Renal pelvis (tissue), 12 donors: ENCODE data around the gene TRMT44. TPM values are rescaled to one million over a fixed set of nuclear protein-coding genes. Genes with fewer than 3 reads are reported as not detected.

ENCODE experiments used
- DNase-seq: peaks from one replicate; pipeline ENCODE4 v3.0.0-alpha.2; 2013
- long read RNA-seq, 16 experiments: transcript quantifications; one replicate each; lab custom pipeline, GENCODE V29; 2026
- polyA plus RNA-seq, 3 donors: library from polyadenylated mRNA; unstranded; fragments of 120-200 nt; gene quantifications; one replicate each; pipeline ENCODE4 v1.2.1, GENCODE V29; 2013; ENCODE audit not compliant: insufficient read length in 3 of 3

TRMT44 gene, protein sequence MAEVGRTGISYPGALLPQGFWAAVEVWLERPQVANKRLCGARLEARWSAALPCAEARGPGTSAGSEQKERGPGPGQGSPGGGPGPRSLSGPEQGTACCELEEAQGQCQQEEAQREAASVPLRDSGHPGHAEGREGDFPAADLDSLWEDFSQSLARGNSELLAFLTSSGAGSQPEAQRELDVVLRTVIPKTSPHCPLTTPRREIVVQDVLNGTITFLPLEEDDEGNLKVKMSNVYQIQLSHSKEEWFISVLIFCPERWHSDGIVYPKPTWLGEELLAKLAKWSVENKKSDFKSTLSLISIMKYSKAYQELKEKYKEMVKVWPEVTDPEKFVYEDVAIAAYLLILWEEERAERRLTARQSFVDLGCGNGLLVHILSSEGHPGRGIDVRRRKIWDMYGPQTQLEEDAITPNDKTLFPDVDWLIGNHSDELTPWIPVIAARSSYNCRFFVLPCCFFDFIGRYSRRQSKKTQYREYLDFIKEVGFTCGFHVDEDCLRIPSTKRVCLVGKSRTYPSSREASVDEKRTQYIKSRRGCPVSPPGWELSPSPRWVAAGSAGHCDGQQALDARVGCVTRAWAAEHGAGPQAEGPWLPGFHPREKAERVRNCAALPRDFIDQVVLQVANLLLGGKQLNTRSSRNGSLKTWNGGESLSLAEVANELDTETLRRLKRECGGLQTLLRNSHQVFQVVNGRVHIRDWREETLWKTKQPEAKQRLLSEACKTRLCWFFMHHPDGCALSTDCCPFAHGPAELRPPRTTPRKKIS
- 10 to 100 TPM; 16.9 to 27.2 (median 20.0) TPM for polyA plus RNA-seq
- long read RNA-seq, donor 1, partial matches to known transcripts: 0 of 1 reads
- long read RNA-seq, donor 1, other reads (novel, unspliced or antisense): 0 of 1 reads
- long read RNA-seq, donor 2, partial matches to known transcripts: 0 of 3 reads
- long read RNA-seq, donor 2, other reads (novel, unspliced or antisense): 0 of 3 reads
- long read RNA-seq, donor 3, partial matches to known transcripts: 0 of 2 reads
- long read RNA-seq, donor 3, other reads (novel, unspliced or antisense): 0 of 2 reads
- long read RNA-seq, donor 4, partial matches to known transcripts: 0 of 2 reads
- long read RNA-seq, donor 4, other reads (novel, unspliced or antisense): 0 of 2 reads
- long read RNA-seq, donor 5, partial matches to known transcripts: 0 of 1 reads
- long read RNA-seq, donor 5, other reads (novel, unspliced or antisense): 0 of 1 reads
- long read RNA-seq, donor 6, partial matches to known transcripts: 0 of 1 reads
- long read RNA-seq, donor 6, other reads (novel, unspliced or antisense): 0 of 1 reads
- long read RNA-seq, donor 7, partial matches to known transcripts: 0 of 1 reads
- long read RNA-seq, donor 7, other reads (novel, unspliced or antisense): 0 of 1 reads
- long read RNA-seq, donor 8: 0 reads
- long read RNA-seq, donor 9: 0 reads
- long read RNA-seq, donor 10, partial matches to known transcripts: 0 of 2 reads
- long read RNA-seq, donor 10, other reads (novel, unspliced or antisense): 0 of 2 reads
- long read RNA-seq, donor 11, partial matches to known transcripts: 0 of 3 reads
- long read RNA-seq, donor 11, other reads (novel, unspliced or antisense): 0 of 3 reads
- long read RNA-seq, donor 12, partial matches to known transcripts: 0 of 3 reads
- long read RNA-seq, donor 12, other reads (novel, unspliced or antisense): 0 of 3 reads
- long read RNA-seq, donor 13, partial matches to known transcripts: 0 of 1 reads
- long read RNA-seq, donor 13, other reads (novel, unspliced or antisense): 0 of 1 reads
- long read RNA-seq, donor 14: 0 reads
- long read RNA-seq, donor 15: 0 reads
- long read RNA-seq, donor 16: 0 reads

DNA sequence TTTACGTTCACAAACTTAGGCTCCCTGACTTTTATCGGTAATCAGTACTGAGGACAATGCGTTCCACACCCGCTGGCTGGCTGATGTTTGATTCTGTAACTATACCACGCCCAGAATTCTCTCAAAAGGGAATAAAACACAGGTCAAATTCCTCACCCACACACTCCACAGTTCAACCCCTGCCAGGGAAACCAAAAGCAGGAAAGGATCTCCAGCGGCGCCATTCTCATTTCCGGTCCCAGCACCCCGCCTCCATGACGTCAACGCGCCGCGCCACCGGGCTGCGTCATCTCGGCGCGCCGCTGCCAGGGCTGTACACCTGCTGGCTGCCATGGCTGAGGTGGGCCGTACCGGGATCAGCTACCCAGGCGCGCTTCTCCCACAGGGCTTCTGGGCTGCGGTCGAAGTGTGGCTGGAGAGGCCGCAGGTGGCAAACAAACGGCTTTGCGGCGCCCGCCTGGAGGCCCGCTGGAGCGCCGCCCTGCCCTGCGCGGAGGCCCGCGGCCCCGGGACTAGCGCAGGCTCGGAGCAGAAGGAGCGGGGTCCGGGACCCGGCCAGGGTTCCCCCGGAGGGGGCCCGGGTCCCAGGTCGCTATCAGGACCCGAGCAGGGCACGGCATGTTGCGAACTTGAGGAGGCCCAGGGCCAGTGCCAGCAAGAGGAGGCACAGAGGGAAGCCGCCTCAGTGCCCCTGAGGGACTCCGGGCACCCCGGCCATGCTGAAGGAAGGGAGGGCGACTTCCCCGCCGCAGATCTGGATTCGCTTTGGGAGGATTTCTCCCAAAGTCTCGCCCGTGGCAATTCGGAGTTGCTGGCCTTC is at the start of gene TRMT44, which contains the start of gene ACOX3:
TSS of gene TRMT44 (plus strand) at position 286 of the 820 bp plus-strand sequence. CDS start at position 332, 46 bp downstream.
TSS of gene ACOX3 (minus strand) at position 232 of the 820 bp plus-strand sequence. CDS start 24,202 bp downstream, outside the sequence.
- peak; percentile 93 for DNase-seq

DNA sequence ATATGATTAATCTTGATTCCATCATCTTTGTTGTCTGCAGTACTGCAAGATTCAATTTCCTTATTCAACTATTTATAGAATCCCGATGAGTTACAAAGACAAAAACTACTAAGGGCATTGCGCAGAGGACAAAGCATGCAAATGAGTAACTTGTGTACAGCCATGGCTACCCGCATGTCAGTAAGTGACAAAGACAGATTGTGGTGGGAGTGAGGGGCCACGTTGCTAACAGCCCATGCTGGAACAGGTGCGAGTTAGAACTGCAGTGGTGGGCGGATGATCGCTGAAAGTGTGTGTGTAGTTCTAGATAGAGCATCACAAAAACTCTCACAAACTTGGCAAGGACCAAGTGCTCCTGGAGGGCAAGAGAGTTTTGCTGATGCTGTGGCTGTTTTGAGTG is 49.5 kb upstream of the TRMT44 start:
- no peak for DNase-seq

DNA sequence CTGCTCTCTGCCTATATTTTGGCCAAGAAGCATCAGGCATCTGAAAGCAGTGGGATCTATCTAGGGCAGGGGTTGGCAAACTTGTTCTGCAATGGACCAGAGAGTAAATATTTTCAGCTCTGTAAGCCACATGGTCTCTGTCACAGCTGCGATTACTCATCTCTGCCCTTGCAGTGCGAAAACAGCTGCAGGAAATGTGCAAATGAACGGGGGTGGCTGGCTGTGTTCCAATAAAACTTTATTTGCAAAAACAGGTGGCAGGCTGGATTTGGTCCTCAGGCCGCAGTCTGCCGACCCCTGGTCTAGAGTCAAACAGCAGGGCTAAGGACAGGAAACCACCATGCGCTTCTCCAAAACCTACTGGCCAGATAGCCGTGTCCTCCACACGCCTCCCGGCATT is 48.6 kb upstream of the TRMT44 start:
- DNase-seq: no peak

DNA sequence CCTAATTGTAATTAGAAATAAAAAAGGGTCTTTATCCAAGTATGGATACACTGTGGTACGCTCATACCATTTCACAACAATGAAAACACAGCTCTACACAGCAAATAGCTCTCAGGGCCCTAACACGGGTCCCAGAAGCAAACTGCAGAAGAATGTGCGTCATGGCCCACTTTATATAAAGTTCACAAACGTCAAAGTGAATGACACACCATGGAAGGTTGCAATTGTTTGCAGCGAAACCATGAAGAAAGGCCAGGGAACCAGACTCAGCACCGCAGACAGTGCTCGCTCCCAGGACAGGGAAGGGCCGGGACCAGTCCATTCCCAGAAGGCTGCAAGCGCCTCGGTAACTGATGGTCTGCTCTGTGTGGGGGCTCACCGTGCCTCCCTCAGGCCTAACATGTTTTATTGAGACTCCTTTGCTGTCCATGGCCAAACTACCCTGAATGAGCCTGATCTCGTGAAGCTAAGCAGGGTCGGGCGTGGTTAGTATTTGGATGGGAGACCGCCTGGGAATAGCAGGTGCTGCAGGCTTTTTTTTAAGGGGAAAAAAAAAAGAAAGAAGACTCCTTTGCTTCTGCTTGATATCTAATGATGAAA is 47.9 kb upstream of the TRMT44 start:
- DNase-seq: no peak

DNA sequence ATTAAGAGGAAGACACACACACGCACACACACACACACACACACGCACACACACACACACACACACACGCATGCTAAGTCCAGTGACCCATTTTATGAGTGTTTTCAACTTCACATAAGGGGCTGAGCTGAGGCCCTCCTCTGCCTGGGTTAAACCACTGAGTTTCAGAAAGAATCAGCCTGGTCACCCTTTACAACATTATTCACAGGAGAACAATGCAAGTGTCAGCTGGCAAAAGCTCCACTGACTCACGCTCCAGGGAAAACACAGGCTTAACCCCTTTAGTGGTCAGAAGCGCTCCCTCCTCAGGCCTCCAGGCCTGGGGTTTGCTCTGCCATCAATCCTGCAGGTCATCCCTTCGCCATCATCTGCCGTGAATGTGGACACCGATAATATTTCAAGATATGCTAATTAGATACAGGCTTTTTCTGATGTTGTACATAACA is 47.0 kb upstream of the TRMT44 start:
- no peak for DNase-seq

DNA sequence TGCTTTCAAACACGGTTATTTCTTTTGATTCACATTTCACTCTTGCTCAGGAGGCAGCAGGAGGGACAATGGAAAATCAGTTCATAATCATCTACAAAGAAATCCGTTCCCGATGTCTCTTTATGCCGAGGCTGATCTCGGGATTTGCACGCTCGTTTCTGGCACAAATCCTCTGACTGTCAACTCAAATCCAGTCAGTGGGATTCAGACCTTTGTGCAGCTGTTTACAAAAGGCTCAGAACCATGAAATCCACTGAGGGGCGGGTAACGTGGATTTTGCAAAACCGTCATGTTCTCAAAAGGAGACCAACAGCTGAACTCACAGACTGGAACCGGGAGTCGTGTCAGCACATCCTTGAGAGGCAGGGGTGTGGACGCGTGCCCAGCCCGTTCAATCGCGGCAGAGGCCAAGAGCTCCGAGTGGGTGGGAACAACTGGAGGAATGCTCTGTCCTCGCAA is 46.5 kb upstream of the TRMT44 start:
- DNase-seq: no peak

DNA sequence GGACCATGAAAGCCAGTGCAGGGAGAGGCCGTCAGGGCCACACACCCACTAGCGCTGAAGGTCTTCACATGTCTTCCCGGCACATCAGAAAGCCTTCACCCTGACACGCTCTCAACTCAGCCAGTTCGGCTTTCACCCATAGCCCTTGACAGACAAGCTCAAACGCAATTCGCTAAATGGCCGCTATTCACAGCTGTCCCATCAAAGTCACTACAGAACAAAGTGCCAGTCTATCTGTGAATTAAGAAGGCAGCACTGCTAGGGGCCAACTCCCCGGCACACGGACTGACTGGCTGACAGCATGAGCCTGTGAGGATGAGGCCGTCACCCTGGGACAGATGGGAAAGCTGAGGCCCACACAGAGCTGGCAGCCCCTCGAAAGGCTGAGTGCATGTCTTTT is 45.8 kb upstream of the TRMT44 start:
- no peak for DNase-seq

DNA sequence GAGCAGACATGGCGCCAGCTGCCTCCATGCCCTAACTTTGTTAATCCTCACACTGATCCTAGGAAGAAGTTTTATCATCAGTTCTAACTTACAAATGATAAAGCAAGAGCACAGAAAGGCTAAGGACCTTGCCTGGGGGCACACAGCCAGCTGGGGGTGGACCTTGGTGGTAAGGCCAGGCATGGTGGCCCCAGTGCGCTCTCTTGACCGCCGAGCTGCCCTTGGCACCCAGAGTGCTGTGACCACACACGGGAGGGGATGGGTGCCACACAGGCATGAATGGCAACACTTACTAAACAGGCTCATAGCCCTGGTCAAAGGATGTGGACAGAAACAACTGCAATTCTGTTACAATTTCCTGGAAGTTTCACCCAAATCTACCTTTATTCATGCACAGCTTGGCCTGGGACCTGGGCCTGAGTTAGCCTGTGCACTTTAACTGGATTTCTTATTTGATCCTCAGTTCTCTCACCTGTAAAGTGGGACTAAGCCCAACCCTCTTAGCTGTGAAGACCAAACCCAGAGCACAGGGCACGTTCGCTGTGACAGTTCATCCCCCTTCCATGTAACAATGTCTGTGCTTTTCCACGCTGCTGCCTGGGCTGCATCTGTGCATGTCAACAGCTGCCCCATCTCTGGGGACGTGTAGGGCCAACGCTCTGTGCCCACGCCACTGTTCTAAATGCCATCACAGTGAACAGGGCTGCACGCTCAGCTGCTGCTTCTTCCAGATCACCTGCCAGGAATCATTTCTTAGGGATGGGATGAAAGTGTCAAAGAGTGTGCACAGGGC is 44.9 kb upstream of the TRMT44 start:
- no peak for DNase-seq

DNA sequence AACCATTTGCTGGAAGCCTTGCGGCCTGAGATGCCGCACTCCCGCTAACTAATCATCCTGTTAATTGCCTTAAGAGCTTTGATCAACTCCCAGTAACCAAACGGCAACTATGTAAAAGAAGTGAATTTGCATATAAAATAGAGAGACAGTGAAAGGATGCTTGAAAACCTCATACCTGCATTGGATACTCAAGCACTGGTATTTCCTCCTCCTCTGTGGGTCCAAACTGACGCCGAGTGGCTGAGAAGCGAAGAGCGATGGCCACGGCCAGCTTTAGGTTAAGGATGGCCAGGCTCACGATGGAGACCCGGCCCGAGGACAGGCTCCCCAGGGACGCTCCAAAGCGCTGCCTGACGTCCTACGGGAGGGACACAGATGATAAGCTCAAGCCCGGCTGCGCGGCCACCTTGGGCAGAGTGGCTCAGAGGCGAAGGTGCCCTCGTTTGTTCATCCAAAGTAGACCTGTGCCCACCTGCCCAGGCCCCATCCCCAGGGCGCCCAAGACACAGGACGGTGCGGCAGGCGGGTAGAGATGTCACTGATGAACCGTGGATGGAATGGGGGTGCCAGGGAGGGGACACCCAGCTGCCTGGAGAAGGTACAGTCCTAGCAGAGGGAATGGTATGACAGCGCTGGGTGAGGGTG is 43.7 kb upstream of the TRMT44 start:
- DNase-seq: no peak

DNA sequence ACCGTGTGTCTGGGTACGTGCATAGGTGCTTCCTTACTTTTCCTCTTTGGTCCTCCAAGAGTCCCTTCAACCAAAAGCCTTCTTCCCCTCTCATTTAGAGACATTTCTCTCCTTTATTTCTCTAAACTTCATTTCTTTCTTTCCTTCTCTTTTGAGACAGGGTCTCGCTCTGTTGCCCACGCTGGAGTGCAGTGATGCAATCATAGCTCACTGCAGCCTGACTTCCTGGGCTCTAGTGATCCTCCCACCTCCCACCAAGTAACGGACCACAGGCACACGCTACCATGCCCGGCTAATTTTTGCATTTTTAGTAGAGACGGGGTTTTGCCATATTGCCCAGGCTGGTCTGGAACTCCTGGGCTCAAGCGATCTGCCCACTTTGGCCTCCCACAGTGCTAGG is 42.2 kb upstream of the TRMT44 start:
- DNase-seq: no peak

DNA sequence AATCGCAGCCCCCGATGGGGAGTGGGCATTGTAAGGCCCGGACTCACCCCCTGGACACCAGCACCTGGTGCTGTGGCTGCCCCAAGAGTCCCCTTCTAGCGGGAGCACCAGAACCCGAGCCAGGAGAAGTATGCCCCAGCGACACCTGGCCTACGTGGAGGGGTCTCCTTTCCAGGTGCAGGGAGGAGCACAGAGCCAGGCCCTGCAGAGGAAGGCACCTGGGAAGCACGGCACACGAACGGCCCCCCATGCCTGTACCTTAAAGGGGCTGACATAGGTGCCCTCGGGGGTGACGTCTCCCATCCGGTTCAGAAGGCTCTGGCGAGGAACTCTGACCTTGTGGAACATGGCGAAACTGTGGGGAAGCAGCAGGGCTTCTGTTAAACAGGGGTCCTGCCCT is 41.3 kb upstream of the TRMT44 start:
- no peak for DNase-seq

DNA sequence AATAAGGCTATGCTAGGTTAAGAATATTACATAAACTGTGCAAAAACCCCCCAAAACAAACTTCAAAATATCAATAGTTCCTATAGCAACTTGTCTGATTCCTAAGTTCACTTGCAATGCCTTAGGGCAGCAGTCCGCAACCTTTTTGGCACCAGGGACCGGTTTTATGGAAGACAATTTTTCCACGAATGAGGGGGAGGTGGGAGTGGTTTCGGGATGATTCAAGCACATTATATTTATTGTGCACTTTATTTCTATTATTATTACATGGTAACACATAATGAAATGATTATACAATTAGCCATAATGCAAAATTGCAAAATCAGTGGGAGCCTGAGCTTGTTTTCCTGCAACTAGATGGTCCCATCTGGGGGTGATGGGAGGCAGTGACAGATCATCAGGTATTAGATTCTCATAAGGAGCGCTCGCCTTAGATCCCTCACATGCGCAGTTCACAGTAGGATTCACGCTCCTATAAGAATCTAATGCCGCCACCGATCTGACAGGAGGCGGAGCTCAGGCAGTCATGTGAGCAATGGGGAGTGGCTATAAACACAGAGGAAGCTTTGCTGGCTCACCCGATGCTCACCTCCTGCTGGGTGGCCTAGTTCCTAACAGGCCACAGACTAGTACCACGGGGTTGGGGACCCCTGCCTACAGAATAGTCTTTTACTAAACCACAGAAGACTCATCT is 39.8 kb upstream of the TRMT44 start:
- no peak for DNase-seq

DNA sequence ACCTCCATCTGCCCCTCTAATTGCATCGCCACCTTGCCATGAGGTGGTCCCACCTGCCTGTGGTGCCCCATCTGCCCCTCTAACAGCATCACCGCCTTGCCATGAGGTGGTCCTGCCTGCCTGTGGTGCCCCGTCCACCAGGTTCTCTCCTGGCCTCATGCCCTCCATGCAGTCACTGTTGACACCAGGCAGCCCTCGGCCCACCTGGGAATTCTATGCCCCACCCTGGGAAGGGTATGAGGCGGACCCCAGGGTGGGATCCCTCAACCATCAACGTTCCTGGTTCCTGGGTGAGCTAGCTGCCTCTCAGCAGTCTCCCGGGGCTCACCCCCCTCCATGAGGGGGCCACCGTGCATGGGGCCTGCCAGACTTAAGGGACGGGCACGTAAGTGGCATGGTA is 38.9 kb upstream of the TRMT44 start:
- no peak for DNase-seq

DNA sequence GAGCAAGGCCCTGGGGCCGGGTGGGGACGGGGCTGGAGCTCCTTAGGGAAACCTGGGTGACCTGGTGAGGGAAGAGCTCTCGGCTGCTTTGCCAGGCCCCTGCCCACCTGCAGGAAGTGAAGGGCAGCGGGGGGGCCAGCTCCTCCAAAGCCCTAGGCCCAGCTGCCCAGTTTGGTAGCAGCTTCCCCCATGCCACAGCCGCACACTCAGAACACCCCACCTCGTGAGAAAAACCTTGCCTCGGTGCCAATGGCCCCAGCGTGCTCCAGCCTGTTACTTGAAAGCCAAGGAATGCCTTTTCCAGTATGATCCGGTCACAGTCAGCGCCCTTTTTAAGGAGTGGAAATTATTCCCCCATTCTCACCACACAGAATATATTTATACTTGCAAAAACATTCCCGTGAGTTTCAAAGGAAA is 38.4 kb upstream of the TRMT44 start:
- DNase-seq: no peak

DNA sequence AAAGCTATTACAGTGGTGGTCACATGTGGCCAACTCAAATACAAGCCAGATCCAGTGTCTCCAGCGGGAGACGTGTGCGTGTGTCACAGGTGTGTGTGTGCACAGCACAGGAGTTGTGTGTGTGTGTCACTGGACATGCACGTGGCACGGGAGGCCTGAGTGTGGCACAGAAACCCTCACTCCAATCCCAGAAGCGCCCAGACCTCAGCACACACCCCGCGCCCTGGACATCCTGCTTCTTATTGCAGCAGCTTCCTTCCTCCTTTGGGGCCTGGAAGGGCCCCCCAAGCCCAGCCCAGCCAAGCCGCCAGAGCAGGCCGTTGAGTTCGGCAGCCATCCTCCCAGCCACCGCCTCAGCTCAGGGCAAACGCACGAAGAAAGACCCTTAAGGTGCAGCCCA is 37.9 kb upstream of the TRMT44 start:
- DNase-seq: no peak

DNA sequence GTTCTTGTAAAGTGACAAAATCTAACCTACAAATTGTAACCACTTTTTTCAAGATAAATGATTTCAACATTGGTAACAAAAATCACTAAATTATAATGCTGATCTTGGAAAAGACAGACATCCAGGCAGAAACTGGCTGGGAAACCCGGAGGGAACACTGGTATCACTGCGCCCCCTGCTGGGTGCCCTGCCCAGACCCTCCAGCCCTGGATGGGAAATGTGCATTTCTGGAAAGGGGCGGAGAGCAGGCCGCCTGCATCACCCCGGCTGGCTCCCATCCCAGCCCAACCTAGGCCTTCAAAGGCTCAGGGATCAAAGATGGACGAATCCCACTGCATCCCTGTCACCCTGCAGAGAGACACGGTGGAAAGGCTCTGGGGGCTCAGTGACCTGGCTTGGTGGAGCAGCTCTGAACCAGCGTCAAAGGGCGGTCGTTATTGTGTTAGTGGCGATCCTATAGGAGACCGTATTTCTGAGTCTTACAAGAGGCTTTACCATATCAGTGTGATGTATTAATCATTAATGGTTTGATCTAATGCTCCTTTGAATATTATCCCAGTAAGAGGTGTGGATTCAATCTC is 37.3 kb upstream of the TRMT44 start:
- DNase-seq: peak; percentile 69

DNA sequence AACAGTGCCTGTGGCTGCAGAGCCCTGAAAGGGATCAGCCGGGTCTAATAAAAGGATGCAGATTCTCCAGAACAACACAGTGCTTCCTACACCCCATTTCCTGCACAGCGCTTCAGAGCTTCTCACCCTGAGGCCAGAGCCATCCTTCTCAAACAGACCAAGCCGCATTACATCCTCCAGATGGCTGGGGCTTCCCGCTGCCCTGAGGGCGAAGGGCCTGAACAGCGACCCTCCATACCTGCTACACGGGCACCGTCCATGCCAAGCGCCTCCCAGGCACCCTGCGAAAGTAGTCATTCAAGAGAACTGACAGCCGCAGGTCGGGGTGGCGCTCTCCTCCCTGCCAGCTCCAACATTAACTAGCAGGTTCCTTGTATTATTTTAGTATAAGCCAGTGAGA is 36.6 kb upstream of the TRMT44 start:
- no peak for DNase-seq
